Measurements from ENCODE around the gene PRICKLE1. TPM values are rescaled to one million over a fixed set of nuclear protein-coding genes. Genes with fewer than 3 reads are reported as not detected.
"Not testable (repeated sequence)": the region's sequence is repeated elsewhere in the genome, so short reads cannot be mapped to it uniquely, and the experiment has no call there.

PRICKLE1 gene
- total RNA-seq, 1 experiment from 2014 or later: 6.1 TPM

DNA sequence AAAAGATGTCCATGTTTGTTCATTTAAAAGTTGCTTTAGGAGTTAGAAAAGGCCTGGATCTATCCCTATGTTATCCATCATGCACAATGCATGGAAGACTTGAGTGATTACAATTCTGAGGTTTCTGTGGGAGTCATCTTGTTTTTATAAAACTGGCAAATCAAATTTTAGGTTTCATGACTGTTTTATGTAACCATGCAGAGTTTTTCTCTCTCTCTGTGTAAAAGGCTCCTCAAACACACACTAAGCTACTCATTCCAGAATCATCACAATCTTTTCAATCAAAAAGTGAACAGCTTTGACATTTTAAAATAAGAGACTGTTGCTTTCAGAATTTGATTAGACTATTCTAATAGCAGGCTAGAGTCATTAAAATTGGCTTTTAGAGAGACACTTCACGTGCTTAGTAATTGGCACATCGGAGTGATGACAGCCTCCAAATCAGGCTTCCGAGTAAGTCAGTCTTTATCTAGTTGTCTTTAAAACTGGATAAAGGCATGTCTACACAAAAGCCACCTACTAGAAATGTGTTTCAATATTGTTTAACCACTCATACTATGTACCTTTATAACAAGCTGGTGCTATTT lies 31.9 kb downstream of the PRICKLE1 start:
- DNase-seq (ENCODE audit: low read depth): no peak

DNA sequence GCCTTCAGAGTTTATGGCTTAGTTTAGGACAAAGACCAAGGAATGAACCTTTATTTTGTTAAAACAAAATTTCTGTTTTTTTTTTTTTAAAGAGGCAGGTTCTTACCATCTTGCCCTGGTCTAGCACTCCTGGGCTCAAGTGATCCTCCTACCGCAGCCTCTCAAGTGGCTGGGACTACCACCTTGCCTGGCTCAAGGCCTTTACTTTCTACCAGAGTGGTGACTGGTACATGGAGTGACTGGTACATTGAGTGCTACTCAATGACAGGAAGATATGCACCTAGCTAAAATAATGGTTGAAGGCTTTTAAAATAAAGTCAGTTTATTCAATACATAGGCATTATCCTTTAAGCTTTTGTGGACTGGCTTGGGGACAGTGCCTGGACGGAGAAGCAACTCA lies 32.6 kb downstream of the PRICKLE1 start:
- DNase-seq (ENCODE audit: low read depth): no peak

DNA sequence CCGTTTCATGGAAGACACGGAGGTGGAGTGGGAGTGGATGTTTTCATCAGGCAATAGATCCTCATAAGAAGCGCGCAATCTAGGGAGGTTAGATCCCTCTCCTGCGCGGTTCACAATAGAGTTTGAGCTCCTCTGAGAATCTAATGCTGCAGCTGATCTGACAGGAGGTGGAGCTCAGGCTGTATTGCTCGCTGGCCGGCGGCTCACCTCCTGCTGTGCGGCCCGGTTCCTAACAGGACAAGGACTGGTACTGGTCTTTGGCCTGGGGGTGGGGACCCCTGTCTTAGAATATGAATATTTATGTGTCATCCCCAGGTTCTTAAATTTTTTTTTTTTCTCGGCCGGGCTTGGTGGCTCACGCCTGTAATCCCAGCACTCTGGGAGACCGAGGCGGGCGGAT lies 36.7 kb downstream of the PRICKLE1 start:
- no peak for DNase-seq (ENCODE audit: low read depth)

DNA sequence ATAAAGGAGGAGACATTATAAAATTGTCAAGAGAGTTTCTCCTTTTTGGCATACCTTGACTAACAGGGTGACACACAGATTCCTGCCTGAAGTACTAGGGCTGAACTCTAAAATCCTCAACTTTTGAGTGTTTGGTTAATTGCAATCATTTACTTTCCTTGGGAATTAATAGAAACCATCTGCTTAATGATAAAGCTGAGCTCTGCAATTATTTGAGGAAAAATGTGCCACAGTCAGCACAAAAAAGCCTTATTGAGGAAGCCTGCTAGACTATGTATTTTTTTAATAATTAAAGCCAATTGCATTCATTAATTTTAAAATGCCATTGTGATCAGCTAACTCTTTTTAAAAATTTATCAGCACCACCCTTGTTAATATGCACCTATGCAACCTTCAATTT lies 38.7 kb downstream of the PRICKLE1 start:
- DNase-seq (ENCODE audit: low read depth): no peak

DNA sequence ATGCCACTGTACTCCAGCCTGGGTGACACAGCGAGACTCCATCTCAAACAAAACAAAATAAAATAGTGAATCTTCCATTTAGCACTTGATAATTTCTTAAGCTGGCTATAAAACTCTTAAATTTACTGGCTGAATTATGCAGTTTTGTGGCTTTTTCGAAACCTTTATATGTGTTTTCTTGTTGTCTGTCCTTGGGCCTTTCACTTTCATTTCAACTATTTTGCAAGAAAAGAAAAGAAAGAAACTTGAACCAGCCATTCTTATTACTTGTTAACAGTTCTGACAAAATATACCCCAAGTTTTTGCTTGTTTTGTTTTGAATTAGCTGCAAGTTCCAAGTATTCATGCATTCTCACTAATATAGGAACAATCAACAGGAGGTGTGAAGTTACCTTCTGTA lies 42.8 kb downstream of the PRICKLE1 start:
- DNase-seq (ENCODE audit: low read depth): no peak

DNA sequence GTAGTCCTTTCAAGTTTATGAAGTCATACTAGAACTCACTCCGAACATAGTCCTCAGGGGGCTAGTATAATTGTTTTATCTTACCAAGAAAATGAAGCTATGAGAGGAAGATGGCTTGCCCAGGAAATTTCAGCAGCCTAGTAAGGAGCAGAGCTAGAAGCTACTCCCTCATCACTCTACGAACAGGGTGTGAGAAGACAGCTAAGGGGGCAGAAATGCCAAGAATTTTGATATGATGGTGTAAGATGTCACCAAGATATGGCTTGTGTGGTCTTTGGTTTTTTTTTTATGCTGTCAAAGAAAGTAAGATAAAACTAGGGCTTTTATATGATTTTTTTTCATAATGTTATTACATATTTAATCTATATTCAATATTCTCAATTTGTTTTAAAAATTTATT lies 47.6 kb downstream of the PRICKLE1 start:
- DNase-seq (ENCODE audit: low read depth): no peak

DNA sequence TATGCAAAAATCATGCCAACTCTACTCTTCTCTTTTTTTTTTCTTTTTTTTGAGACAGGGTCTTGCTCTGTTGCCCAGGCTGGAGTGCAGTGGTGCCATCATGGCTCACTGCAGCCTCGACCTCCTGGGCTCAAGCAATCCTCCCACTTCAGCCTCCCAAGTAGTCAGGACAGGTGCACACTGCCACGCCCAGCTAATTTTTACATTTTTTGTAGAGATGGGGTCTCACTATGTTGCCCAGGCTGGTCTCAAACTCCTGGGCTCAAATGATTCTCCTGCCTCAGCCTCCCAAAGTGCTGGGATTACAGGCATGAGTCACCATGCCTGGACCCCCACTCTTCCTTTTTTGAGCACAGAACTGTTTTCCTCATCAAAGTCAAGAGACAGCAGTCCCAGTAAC lies 48.2 kb downstream of the PRICKLE1 start:
- not testable (repeated sequence) for DNase-seq (ENCODE audit: low read depth)

DNA sequence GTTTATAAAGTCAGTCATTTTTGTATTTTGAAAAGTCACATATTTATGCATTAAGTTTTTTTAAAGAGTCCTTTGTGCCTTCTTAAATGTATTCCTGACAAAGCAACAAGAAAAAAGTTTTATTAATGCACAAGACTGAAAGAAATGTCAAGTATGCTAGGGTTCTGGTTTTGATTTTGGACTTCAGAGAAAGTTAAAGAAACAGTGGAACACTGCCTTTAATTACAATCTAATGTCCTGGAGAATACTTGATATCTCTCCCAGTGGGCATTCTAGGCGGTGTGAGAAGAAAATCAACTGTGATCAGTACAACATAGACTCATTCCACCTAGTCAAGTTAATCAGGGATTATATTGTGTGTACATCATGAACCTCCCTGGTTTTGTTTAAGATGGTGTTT lies 49.9 kb downstream of the PRICKLE1 start:
- no peak for DNase-seq (ENCODE audit: low read depth)

DNA sequence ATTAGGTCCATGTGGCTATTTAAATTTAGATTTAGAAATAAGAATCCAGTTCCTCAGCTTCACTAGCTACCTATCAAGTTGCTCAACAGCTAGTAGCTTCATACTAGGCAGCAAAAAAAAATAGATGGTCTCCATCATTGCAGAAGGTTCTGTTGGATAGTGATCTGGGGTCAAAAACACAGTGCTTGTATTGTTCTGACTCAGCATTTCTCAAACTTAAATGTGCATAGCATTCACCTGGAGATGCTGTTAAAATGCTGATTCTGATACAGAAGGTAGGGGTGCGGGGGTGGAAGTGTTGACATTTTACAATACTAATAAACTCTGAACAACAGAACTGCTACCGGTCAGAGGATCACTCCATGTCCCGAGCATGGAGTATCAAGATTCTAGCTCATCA lies 51.3 kb downstream of the PRICKLE1 start:
- DNase-seq (ENCODE audit: low read depth): no peak

DNA sequence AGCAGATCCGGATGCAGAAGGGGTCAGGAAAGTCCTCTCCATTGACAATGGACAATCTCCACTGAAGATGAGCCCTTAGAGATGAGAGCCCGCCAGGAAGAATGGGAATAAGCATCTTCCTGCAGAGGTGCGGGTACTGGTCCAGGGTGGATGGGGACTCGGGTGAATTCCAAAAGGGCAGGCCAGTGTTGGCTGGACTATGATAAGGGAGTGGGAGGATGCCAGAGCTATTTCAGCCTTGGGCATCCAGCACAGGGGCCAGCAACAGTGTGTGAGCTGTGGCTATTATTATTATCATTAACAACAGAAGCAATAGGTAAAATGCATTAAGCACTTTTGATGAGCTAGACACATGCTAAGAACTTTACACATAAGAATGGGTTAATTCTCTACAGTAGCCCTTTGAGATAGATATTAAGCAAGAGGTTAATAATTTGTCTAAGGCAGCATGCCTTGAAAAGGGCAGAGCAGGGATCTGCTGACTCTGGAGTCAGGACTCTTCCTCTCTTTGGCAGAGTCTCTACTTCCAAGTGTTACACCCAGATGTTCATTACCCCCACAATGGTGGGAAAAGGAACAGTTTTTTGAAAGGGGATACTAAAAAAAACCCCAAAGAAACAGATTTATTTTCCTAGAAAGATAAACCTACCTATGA lies 55.2 kb downstream of the PRICKLE1 start:
- no peak for DNase-seq (ENCODE audit: low read depth)

DNA sequence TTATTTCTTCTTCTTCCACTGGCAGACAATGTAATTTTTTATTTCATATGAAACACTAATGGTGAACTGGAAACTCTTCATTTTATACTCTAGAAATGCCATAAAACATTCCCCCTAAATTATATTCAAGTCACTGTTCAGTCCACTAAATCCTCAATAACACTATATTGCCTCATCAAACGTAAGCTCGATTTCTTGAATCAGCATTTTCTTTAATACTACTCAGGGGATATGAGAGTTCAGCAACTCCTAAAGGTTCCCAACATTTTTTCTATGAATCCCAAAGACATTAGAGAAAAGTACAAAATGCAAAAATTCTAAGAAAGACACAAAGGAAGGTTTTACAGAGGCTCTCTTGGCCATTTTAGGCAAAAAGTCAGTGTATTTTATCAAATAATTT lies 59.3 kb downstream of the PRICKLE1 start:
- DNase-seq (ENCODE audit: low read depth): no peak

DNA sequence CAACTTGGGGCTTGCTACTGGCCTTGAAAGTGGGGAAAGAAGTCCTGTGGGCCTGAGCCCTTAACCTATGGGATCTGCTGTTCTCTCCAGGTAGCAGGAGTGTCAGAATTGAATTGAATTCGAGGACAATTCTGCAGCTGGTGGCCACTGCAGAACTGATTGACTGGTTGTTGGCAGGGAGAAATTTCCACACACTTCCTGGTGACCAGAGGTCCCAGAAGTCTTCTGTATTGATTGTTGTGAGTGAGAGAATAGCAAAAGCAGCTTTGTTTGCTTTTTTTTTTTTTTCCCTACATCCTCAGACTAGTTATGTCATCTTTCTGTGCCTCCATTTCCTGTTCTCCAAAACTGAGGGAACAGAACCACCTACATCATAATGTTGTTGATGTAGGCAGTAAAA lies 64.1 kb downstream of the PRICKLE1 start:
- no peak for DNase-seq (ENCODE audit: low read depth)

DNA sequence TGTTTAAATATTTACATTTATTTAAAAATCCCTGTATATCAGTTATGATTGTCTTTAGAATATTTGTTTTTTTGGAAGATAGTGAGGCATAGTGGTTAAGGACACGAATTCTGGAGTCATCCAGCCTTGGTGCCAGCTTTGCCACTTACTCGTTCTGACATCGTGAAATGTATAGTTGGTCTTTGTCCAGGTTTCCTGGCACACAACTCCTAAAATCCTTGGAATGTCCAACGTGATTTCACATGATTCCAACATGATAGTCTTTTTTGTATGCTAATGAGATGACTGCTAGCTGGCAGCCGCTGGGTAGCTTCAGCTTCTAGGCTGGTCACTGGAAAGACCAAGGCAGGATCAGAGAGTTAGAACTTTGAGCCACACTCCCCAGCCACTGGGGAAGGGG lies 64.8 kb downstream of the PRICKLE1 start:
- DNase-seq (ENCODE audit: low read depth): no peak

DNA sequence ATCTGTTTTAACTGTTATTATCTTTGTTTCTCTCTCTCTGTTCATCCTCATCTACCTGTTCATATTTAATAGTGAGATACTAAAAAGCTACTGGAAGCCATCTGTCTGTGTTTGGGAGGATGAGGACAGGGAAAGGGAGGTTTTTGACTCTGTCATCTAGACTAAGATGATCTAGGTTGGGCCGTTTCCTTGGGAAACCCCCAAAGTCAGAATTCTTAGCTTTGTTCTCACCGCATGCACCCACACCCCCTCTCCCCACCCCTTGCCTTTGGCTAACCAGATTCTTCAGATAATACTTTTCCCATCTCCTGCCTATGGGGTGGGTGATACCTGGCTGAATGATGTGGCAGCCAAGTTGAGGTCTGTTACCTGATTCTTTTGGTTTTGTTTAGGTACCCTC lies 73.0 kb downstream of the PRICKLE1 start:
- DNase-seq (ENCODE audit: low read depth): no peak

DNA sequence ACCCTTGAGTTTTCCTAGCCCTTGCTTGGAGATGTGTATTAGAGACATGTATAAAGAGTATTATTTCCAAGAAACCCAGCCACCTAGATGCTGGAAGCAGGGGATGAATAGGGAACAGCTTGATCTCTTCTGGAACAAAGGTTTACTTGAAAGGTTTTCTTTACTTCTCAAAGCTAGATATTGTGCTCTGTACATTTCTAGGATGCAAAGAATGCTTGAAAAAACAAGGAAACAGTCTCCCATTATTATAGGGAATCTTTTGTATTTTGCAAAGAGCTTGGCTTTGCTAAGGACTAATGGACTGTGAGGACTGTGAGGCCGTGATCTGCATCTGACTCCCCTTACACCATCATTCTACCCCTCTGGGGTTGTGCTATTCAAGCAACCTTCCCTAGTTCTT lies 77.9 kb downstream of the PRICKLE1 start:
- DNase-seq (ENCODE audit: low read depth): no peak

DNA sequence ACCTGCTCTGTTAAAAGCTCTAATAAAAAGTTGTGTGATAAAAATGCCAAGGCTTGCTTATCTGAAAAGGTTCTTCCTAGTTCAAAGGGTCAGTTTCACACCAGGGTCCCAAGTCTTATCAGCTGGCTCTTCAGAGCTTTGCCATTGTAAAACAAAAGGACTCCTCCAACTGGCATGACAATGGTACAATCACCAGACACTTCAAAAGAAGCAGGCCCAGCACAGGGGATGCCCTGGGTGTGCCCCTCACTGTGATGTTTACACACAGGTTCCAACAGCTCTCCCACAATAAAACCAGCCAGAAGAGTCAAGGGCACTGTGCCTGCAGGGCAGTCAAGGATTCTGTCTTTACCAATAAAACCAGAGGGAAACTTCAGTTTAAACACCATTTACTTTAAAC lies 78.7 kb downstream of the PRICKLE1 start:
- no peak for DNase-seq (ENCODE audit: low read depth)

DNA sequence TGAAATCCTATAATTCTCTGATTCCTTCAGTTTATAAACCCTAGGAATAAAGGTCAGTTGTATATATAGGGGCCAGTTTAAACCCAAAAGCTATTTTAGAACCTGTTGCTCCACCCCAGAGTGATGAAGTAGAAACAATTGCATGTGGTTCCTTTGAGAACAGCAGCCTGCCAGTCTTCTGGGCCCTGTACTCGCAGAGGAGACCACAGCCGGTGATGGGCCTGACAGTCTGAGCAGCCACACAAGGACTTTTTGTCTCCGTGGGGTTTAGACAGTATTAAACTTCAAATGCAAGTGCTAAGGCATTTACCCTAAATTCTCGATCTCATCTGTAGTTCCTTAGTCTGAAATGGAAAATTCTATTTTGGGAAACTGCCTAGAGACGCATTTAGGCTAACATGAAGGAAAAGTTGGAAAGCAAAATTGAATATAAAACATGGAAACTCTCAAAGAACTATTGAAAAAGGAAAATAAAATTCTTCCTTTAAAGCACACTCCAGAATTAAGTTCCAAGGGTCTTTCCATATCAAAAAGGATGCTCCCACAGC lies 80.6 kb downstream of the PRICKLE1 start:
- DNase-seq (ENCODE audit: low read depth): no peak

DNA sequence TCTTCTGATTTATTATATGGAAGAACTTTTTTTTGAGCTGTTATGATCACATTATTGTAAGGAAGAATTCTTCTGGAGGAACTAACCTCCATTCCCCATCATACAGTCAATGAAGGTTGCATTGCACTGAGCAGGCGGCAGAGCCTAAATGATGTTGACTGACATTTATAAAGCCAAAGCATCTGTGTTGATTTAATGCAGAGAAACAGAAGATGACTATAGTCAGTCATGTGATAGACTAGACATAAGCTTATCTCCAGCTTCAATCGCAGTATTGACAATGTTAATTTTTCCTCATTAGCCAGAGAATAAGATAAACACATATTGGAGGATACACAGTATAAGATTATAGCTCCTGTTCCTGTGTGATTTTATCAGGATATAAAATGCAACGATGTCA lies 82.0 kb downstream of the PRICKLE1 start:
- no peak for DNase-seq (ENCODE audit: low read depth)

DNA sequence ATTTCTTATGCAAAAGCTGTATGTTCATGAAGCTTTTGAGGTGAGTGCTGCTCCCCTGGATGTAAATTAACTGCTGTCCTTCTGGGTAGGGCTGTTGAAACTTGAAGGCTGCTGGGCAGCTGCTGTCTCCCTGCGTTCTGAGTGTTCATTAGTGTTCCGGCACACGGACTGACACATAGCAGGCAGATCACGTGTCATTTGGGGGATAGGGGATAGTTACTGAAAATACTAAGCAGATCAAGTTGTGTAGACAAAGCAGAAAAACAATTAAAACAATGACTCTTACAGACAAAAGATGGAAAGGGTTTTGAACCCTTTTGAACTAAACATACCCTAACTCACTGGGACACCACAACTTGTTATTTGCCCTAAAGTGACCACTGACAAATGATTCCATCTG lies 82.5 kb downstream of the PRICKLE1 start:
- no peak for DNase-seq (ENCODE audit: low read depth)

DNA sequence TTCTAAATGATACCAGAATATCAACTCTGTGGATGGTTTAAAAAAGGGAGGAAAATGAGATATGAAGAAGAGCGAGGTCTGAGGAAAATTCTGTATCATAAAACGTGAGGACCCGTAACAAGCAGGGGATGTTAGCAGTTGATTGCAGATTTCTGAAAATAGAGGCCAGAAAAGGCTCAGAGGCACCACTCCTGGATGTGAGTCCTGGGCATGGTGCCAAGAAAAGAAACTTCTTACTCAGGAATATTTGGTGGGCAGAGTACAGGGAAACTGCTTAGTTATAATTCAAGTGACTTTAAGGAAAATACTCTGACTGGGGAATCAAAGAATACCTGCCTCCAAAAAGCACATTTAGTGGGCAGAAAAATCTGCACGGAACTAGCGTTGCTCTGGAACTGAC lies 85.5 kb downstream of the PRICKLE1 start:
- DNase-seq (ENCODE audit: low read depth): peak; percentile 13

DNA sequence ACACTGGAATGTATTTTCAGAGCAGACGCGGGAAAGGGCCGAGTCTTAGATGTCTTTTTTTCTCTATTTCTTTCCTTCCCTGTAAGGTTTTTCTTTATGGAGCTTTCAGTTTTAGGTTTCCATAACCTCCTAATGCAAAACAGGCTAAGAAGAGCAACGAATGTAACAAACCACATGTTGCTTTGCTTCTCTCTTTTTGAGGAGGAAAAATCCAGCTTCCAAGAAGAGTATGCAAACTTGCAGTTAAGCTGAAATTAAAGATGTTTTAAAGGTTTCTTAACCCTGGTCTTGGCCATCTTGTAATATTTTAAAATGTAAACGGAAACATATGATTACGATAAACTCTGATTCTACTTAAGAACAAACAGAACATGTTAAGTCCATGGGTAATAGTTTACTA lies 86.9 kb downstream of the PRICKLE1 start:
- no peak for DNase-seq (ENCODE audit: low read depth)

DNA sequence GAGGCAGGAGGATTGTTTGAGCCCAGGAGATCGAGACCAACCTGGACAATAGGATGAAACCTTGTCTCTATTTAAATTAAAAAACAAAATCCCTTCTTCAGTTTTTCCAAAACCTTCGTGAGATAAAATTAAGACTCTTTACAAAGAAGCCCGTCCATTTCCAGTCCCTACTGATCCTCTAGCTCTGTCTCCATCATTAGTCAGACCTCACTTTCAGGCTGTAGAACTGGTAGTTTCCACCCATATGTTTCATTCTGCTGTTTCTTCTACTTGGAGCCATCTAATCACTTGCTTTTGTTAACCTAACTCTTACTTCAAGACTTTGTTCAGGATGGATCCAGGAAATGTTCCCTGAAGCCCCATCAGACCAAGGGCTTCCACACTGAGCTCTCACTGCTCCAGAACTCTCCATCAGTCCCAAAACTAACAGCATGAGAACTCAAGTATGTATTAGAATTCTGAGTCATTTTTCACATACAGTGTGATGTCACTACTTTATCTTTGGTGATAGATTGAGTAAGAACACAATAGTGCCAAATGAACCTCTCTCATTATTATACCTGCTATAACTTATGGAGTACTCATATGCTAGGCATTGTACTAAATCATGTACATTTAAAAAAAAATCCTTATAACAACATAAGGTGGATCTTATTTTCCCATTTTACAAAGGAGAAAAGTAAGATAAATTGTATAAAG lies 90.8 kb downstream of the PRICKLE1 start:
- DNase-seq (ENCODE audit: low read depth): no peak

DNA sequence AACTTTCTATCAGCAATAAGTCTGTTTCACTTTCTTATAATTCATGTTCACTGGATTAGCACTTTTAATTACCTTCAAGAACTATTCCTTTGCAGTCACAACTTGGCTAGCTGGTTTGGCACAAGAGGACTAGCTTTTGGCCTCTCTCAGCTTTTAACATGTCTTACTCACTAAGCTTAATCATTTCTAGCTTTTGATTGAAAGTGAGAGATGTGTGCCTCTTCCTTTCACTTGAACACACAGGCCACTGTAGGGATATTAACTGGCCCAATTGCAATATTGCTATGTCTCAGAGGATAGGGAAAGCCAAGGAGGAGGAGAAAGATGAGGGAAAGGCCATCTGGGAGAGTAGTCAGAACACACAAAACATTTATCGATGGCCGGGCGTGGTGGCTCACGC lies 92.7 kb downstream of the PRICKLE1 start:
- DNase-seq (ENCODE audit: low read depth): no peak
